Lung (tissue), 12 donors: ENCODE measurements around the gene INTS11. TPM values are rescaled to one million over a fixed set of nuclear protein-coding genes. Genes with fewer than 3 reads are reported as not detected.
A peak's percentile ranks its signal among the peaks of the same experiment; 100 is the strongest.

Experiments
- ATAC-seq: fragments of 200-7000 bp; cut with Tn5 transposase; one replicate; pipeline ENCODE4 v1.9.1; 2020; ENCODE audit warnings: moderate number of reproducible peaks; ENCODE audit not compliant: insufficient read depth, low FRiP score
- DNase-seq, 3 donors: peaks; one replicate each; pipeline ENCODE4 v3.0.0-alpha.2; 2013 to 2017
- H3K27ac ChIP-seq, 2 donors: one replicate each; pipeline ENCODE4 v1.5.1; 2013; ENCODE audit warnings: mild to moderate bottlenecking in 2 of 2, moderate library complexity in 2 of 2, control low read depth in 1 of 2, inconsistent platforms in 1 of 2, low read depth in 1 of 2, low read length in 1 of 2
- H3K27me3 ChIP-seq, 3 donors: one replicate each; pipeline ENCODE4 v1.5.1; 2013; ENCODE audit warnings: low read length in 2 of 3; ENCODE audit not compliant: control insufficient read depth in 3 of 3, insufficient read depth in 3 of 3
- H3K36me3 ChIP-seq, 4 donors: one replicate each; pipeline ENCODE4 v1.5.1; 2013; ENCODE audit warnings: low read length in 4 of 4, mild to moderate bottlenecking in 1 of 4, moderate library complexity in 1 of 4; ENCODE audit not compliant: control insufficient read depth in 4 of 4, insufficient read depth in 4 of 4
- H3K4me1 ChIP-seq, 5 donors: one replicate each; pipeline ENCODE4 v1.5.1; 2013; ENCODE audit warnings: low read length in 5 of 5, mild to moderate bottlenecking in 2 of 5, moderate library complexity in 1 of 5; ENCODE audit not compliant: control insufficient read depth in 5 of 5, insufficient read depth in 5 of 5
- H3K4me3 ChIP-seq: one replicate; pipeline ENCODE4 v1.5.1; 2013; ENCODE audit warnings: mild to moderate bottlenecking, control low read depth, moderate library complexity
- H3K9ac ChIP-seq, 2 donors: one replicate each; pipeline ENCODE4 v1.5.1; 2013; ENCODE audit warnings: low read length in 2 of 2, control low read depth in 1 of 2; ENCODE audit not compliant: insufficient read depth in 1 of 2
- H3K9me3 ChIP-seq, 4 donors: one replicate each; pipeline ENCODE4 v1.5.1; 2013; ENCODE audit warnings: low read length in 3 of 4, mild to moderate bottlenecking in 1 of 4, moderate library complexity in 1 of 4; ENCODE audit not compliant: control insufficient read depth in 4 of 4, insufficient read depth in 3 of 4
- CTCF ChIP-seq: IDR thresholded peaks from 2 replicates; pipeline ENCODE4 v1.5.1; 2012; ENCODE audit warnings: mild to moderate bottlenecking; ENCODE audit errors: control extremely low read depth, extremely low read depth
- WGBS, 2 donors: extraction: QIAGEN DNeasy Blood & Tissue Kit; methylation state at CpG; one replicate each; pipeline ENCODE4 v1.1.7; 2013; 5-methylcytosine and 5-hydroxymethylcytosine counted together
- polyA plus RNA-seq, 2 donors: library from polyadenylated mRNA; stranded (reverse); fragments of 200-250 nt; gene quantifications; one replicate each; pipeline ENCODE4 v1.2.1, GENCODE V29; 2013
- total RNA-seq, 2 donors: library from RNA; depleted of rRNA in 1 of 2; stranded (reverse); fragments of >200 nt in 1 of 2; gene quantifications; one replicate each; pipeline ENCODE4 v1.2.1, GENCODE V29; 2014 to 2021
- donor health status: control.
- donor health status: control.
- donor health status: Bipolar disorder and iron deficiency.
- donor health status: healthy.
- donor health status: DM: yes; HTN: yes; CAD: no.

The INTS11 gene
- total and polyA plus RNA-seq, 4 donors: 89.8 to 130 (median 96.7) TPM

GRCh38 chr1:1305300-1306069 is 19.0 kb downstream of the INTS11 start:
- Histone ChIP-seq H3K4me3 (no peak overlapping the region), H3K27me3 (no peaks in the 10 kb centered on the region), H3K9me3 (no peaks in the 10 kb centered on the region), H3K9ac (no peak overlapping the region), H3K27ac (peak overlapping the region; percentile 5 to 40), H3K36me3 (peaks cover 0 to 5% (median 2%) of the 10 kb centered on the region in 4 donors), H3K4me1 (peaks cover 11 to 42% (median 17%) of the 10 kb centered on the region in 5 donors)
- ATAC-seq (peak; percentile 5), DNase-seq (peak in 2 of 3 donors; percentile 40 to 47)
- no peak for TF ChIP-seq CTCF
- WGBS, 2 donors: 20 to 28% methylated on average over 20 to 25 of the region's 25 CpGs

DNA sequence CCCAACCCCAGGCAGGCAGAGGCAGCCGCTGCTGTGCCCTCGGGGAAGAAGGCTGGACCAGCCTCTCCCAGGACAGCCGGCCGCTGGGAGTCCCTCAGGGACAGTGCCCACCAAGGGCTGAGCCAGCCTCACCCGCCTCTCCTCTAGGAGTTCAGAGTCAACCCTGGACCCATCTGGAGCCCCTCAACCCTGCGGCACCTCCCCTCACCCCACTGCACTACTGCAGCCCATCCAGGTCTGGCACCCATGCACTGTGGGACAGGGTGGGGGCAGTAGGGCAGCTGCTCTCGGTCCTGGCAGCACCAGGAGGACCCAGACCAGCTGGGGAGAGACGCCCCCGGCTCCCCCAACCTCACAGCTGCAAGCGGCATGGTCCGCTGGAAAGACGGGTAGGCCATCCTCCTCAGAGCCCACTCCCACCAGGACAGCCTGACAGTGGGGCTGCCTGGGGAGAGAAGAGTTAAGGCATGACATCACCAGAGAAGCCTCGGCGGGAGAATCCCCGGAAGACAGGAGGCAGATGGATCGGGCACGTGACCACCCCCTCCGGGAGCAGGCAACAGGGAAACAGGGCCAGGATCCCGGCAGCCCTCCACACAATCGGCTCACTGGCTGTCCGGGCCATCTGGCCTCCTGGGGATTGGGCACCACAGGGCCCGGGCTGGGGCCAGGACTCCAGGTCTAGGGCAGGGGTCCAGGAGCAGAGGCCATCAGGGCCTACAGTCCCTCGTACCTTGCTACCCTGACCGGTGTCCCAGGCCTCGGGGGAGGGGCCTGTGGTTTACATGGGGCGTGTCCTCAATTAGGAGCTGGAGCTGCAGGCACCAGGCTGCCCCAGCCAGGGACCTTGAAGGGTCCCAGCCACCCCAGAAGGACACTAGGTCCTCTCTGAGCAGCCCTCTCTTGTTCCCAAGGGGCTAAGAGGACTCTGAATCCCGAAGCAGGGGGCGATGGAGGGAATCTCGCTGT is 19.8 kb downstream of the INTS11 start:
- ATAC-seq (no peak), DNase-seq (peak; percentile 90 to 92 (median 91))
- no peak for TF ChIP-seq CTCF
- H3K9ac ChIP-seq: peak overlapping the region in 1 of 2 donors; percentile 65
- peak overlapping the region; percentile 5 to 40 for H3K27ac ChIP-seq
- H3K9me3 ChIP-seq: no peaks in the 10 kb centered on the region
- H3K4me3 ChIP-seq: no peak overlapping the region
- 44 to 48% methylated on average over 27 to 29 of the region's 29 CpGs for WGBS, 2 donors
- no peaks in the 10 kb centered on the region for H3K27me3 ChIP-seq
- H3K4me1 ChIP-seq: peaks cover 11 to 35% (median 17%) of the 10 kb centered on the region in 5 donors
- peaks cover 0 to 4% (median 0%) of the 10 kb centered on the region in 4 donors for H3K36me3 ChIP-seq

DNA sequence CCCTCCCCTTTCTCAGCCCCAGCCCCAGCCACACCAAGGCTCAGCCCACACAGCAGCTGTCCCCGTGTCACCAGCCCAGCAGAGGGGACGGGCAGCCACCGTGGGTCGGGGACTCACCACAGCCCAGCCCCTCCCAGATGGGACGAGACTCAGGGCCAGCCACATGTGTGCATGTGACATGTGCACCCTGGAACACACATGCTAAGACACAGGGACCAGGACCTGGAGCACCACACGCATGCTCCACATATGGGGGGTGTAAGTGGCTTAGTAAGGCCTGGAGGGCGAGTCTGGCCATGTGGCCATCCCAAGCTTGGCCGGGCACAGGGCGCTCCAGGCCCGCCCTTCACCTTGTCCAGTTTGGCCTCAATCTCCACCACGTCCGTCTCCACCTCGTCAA is 20.7 kb downstream of the INTS11 start:
- H3K9ac ChIP-seq: no peak overlapping the region
- TF ChIP-seq CTCF: no peak
- no peaks in the 10 kb centered on the region for H3K27me3 ChIP-seq
- WGBS, 2 donors: 93 to 94% methylated on average over 13 of the region's 13 CpGs
- H3K4me3 ChIP-seq: no peak overlapping the region
- H3K27ac ChIP-seq: no peak overlapping the region
- no peaks in the 10 kb centered on the region for H3K9me3 ChIP-seq
- ATAC-seq (no peak), DNase-seq (no peak)
- peaks cover 0 to 4% (median 0%) of the 10 kb centered on the region in 4 donors for H3K36me3 ChIP-seq
- peaks cover 11 to 30% (median 17%) of the 10 kb centered on the region in 5 donors for H3K4me1 ChIP-seq
